SK-N-SH (cell line): ENCODE data around the gene HOXC10.

Experiments used
- CHD2 ChIP-seq: fragments of 150-350 bp; IDR thresholded peaks from 2 replicates; pipeline ENCODE4 v1.6.1; 2018; ENCODE audit warnings: low read length; ENCODE audit not compliant: partially characterized antibody
- CTCF ChIP-seq: fragments of 200-600 bp; sonication (generic); IDR thresholded peaks from 2 replicates; pipeline ENCODE4 v1.6.1; 2017; ENCODE audit warnings: antibody characterized with exemption, mild to moderate bottlenecking, moderate library complexity
- ELF1 ChIP-seq: IDR thresholded peaks from 2 replicates; pipeline ENCODE4 v1.4.0; 2012
- EZH2phosphoT487 ChIP-seq: fragments of 200-600 bp; sonication (generic); IDR thresholded peaks from 2 replicates; pipeline ENCODE4 v1.6.1; 2017; ENCODE audit warnings: low read depth, mixed run types, mild to moderate bottlenecking, antibody characterized with exemption, moderate library complexity, borderline replicate concordance
- FOXM1 ChIP-seq: IDR thresholded peaks from 2 replicates; pipeline ENCODE4 v1.4.0; 2012; ENCODE audit warnings: low read depth, mild to moderate bottlenecking
- IRF3 ChIP-seq: fragments of 150-350 bp; IDR thresholded peaks from 2 replicates; pipeline ENCODE4 v1.6.1; 2016; ENCODE audit warnings: mild to moderate bottlenecking, low read depth, low read length
- JUND ChIP-seq: IDR thresholded peaks from 2 replicates; pipeline ENCODE4 v1.4.0; 2012
- POLR2AphosphoS5 ChIP-seq: IDR thresholded peaks from 2 replicates; pipeline ENCODE4 v1.6.1; 2012; ENCODE audit warnings: low read depth, low read length
- RFX5 ChIP-seq: IDR thresholded peaks from 2 replicates; pipeline ENCODE4 v1.6.1; 2012; ENCODE audit warnings: mild to moderate bottlenecking, improper control_type of control experiment, low read length
- RXRA ChIP-seq: IDR thresholded peaks from 2 replicates; pipeline ENCODE4 v1.4.0; 2012; ENCODE audit warnings: low read depth, mild to moderate bottlenecking, borderline replicate concordance
- TAF1 ChIP-seq: IDR thresholded peaks from 2 replicates; pipeline ENCODE4 v1.6.1; 2012; ENCODE audit warnings: low read depth, mild to moderate bottlenecking, low read length, moderate library complexity, borderline replicate concordance
- USF2 ChIP-seq: fragments of 150-350 bp; IDR thresholded peaks from 2 replicates; pipeline ENCODE4 v1.6.1; 2017; ENCODE audit warnings: antibody characterized with exemption, low read length, low read depth, borderline replicate concordance
- TF ChIP-seq, protein P1 (sequence below): IDR thresholded peaks from 2 replicates; pipeline ENCODE4 v1.4.0; 2012; ENCODE audit warnings: low read depth, borderline replicate concordance

- TF ChIP-seq ELF1 (no peak), CTCF (no peak), RXRA (no peak), EZH2phosphoT487 (no peak), IRF3 (no peak), POLR2AphosphoS5 (no peak), FOXM1 (no peak), TAF1 (no peak), RFX5 (no peak), JUND (no peak), CHD2 (no peak), USF2 (no peak)
- TF ChIP-seq, protein P1, sequence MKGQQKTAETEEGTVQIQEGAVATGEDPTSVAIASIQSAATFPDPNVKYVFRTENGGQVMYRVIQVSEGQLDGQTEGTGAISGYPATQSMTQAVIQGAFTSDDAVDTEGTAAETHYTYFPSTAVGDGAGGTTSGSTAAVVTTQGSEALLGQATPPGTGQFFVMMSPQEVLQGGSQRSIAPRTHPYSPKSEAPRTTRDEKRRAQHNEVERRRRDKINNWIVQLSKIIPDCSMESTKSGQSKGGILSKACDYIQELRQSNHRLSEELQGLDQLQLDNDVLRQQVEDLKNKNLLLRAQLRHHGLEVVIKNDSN = no peak
Measured at GRCh38 chr12:54019924-54020590, 35.1 kb downstream of the HOXC10 start.
